K562 (cell line): ENCODE results near the gene COL5A1. TPM values are rescaled to one million over a fixed set of nuclear protein-coding genes. Genes with fewer than 3 reads are reported as not detected.

ENCODE experiments used
- ATAC-seq: fragments of 200-7000 bp; cut with Tn5 transposase; 3 replicates; pipeline ENCODE4 v1.9.1; 2020; ENCODE audit warnings: moderate library complexity
- BruUV-seq: library from RNA; stranded (reverse); fragments of 400-500 nt; replicated peaks from 2 replicates; lab custom pipeline; 2021; lab: Mats Ljungman, UMichigan
- CTCF ChIA-PET: fragments of 300-600 bp; formaldehyde crosslinking; extraction: SDS; loops from one replicate; lab custom pipeline; 2021; ENCODE audit warnings: low intra/inter-chr PET ratio; lab: Yijun Ruan, JAX
- POLR2A ChIA-PET: fragments of 300-600, 350-650 bp; sonication (Branson Sonifier 250); formaldehyde crosslinking; extraction: SDS; loops from one replicate; lab custom pipeline; 2021; ENCODE audit warnings: antibody characterized with exemption, inconsistent platforms; lab: Yijun Ruan, JAX
- DNase-seq, 4 experiments: peaks; one replicate each; pipeline versions ENCODE4 v3.0.0 to v3.0.0-alpha.2; 2011 to 2018; ENCODE audit warnings: low spot score in 3 of 4, mixed read lengths in 3 of 4; ENCODE audit errors: extremely low read depth in 1 of 4
- FAIRE-seq: peaks from 2 replicates; lab custom pipeline; 2011; peaks lifted over from hg19 to GRCh38; lab: Jason Lieb, UNC
- H2AFZ ChIP-seq: 2 replicates; pipeline ENCODE4 v1.6.0; 2011; ENCODE audit warnings: low read depth, low read length, control low read depth, inconsistent platforms
- H3K27ac ChIP-seq: fragments of 200-600 bp; 3 replicates; pipeline ENCODE4 v1.8.0; 2011; ENCODE audit warnings: low read depth, mild to moderate bottlenecking, control low read depth, inconsistent platforms, low read length, moderate library complexity, mixed read lengths; ENCODE audit errors: extremely low read depth
- H3K27me3 ChIP-seq, 2 experiments: fragments of 300-600 bp in 1 of 2; 2 replicates in 1 of 2; 3 replicates in 1 of 2; pipeline versions ENCODE4 v1.6.0 to v1.8.0; 2011; ENCODE audit warnings: inconsistent platforms in 2 of 2, low read length in 2 of 2, mild to moderate bottlenecking in 1 of 2, mixed read lengths in 1 of 2, moderate library complexity in 1 of 2; ENCODE audit not compliant: control insufficient read depth in 2 of 2, insufficient read depth in 2 of 2
- H3K36me3 ChIP-seq: fragments of 300-600 bp; 3 replicates; pipeline ENCODE4 v1.8.0; 2011; ENCODE audit warnings: mild to moderate bottlenecking, low read length, inconsistent platforms; ENCODE audit not compliant: control insufficient read depth, insufficient read depth
- H3K4me1 ChIP-seq, 2 experiments: fragments of 200-600 bp in 1 of 2; replicated peaks in 1 of 2; 2 replicates in 1 of 2; 3 replicates in 1 of 2; pipeline versions ENCODE4 v1.5.1 to v1.8.0; 2011; ENCODE audit warnings: inconsistent platforms in 2 of 2, low read length in 2 of 2, mild to moderate bottlenecking in 1 of 2, mixed read lengths in 1 of 2, moderate library complexity in 1 of 2; ENCODE audit not compliant: control insufficient read depth in 2 of 2, insufficient read depth in 2 of 2
- H3K4me2 ChIP-seq: 2 replicates; pipeline ENCODE4 v1.6.1; 2011; ENCODE audit warnings: low read length, control low read depth, inconsistent platforms, mixed read lengths; ENCODE audit not compliant: insufficient read depth
- H3K4me3 ChIP-seq: fragments of 200-600 bp; sonication (generic), shearing (Covaris generic); 2 replicates; pipeline ENCODE4 v1.5.1; 2016; ENCODE audit warnings: control low read depth, inconsistent platforms
- H3K79me2 ChIP-seq: fragments of 200-600 bp; 3 replicates; pipeline ENCODE4 v1.8.0; 2011; ENCODE audit warnings: low read length, inconsistent platforms; ENCODE audit not compliant: control insufficient read depth, insufficient read depth
- H3K9ac ChIP-seq, 2 experiments: 2 replicates each; pipeline versions ENCODE4 v1.6.0 to v1.6.1; 2011; ENCODE audit warnings: low read depth in 2 of 2, low read length in 2 of 2, control low read depth in 1 of 2, inconsistent platforms in 1 of 2, mild to moderate bottlenecking in 1 of 2, mixed read lengths in 1 of 2; ENCODE audit not compliant: insufficient read depth in 1 of 2
- H3K9me1 ChIP-seq: one replicate; pipeline ENCODE4 v1.6.0; 2011; ENCODE audit warnings: inconsistent platforms, mild to moderate bottlenecking, low read length, moderate library complexity; ENCODE audit not compliant: control insufficient read depth, insufficient read depth
- H3K9me3 ChIP-seq: replicated peaks from 2 replicates; pipeline ENCODE4 v1.5.1; 2011; ENCODE audit warnings: low read depth, low read length, inconsistent platforms; ENCODE audit not compliant: control insufficient read depth, insufficient read depth
- H4K20me1 ChIP-seq: replicated peaks from 2 replicates; pipeline ENCODE4 v1.6.1; 2011; ENCODE audit warnings: low read length, inconsistent platforms, mixed read lengths; ENCODE audit not compliant: control insufficient read depth, insufficient read depth
- CSDE1 ChIP-seq, 2 experiments: fragments of 450-650 bp; IDR thresholded peaks; 2 replicates each; pipeline ENCODE4 v1.6.1; 2016; ENCODE audit warnings: mild to moderate bottlenecking in 1 of 2
- RBM22 ChIP-seq: fragments of 200-400 bp; formaldehyde crosslinking; IDR thresholded peaks from 2 replicates; pipeline ENCODE4 v1.6.1; 2018; ENCODE audit warnings: low read length, low read depth; ENCODE audit not compliant: poor library complexity, severe bottlenecking
- SIX5 ChIP-seq, 2 experiments: IDR thresholded peaks; 2 replicates each; pipeline ENCODE4 v1.6.1; 2011; ENCODE audit warnings: low read length in 2 of 2, borderline replicate concordance in 1 of 2, low read depth in 1 of 2, mild to moderate bottlenecking in 1 of 2, moderate library complexity in 1 of 2; ENCODE audit not compliant: insufficient read depth in 1 of 2
- TEAD1 ChIP-seq, 2 experiments: fragments of 450-650 bp in 1 of 2; sonication (generic) in 1 of 2; formaldehyde crosslinking; IDR thresholded peaks; 2 replicates each; pipeline versions ENCODE4 v1.4.0 to v1.8.0; 2020 to 2022; ENCODE audit warnings: mild to moderate bottlenecking in 2 of 2, missing genetic modification reagents in 1 of 2
- XRCC4 ChIP-seq: IDR thresholded peaks from one replicate; pipeline ENCODE4 v1.6.1; 2011; ENCODE audit not compliant: insufficient read depth, insufficient read length; ENCODE audit errors: extremely low read depth
- ZNF212 ChIP-seq: fragments of 450-650 bp; formaldehyde crosslinking; IDR thresholded peaks from 2 replicates; pipeline ENCODE4 v1.4.0; 2020; ENCODE audit warnings: mild to moderate bottlenecking
- ZNF24 ChIP-seq: fragments of 450-650 bp; IDR thresholded peaks from 2 replicates; pipeline ENCODE4 v1.6.1; 2016
- ZNF76 ChIP-seq: fragments of 250-450 bp; sonication (Bioruptor Pico); IDR thresholded peaks from 2 replicates; pipeline ENCODE4 v1.4.0; 2020; ENCODE audit warnings: mild to moderate bottlenecking, moderate library complexity, borderline replicate concordance
- WGBS: fragments of 100-300 bp; shearing (Covaris generic); methylation state at CpG from one replicate; pipeline ENCODE4 v1.1.6; 2016; ENCODE audit warnings: low coverage, mixed read lengths; ENCODE audit not compliant: insufficient coverage; ENCODE audit errors: missing lambda C conversion rate; 5-methylcytosine and 5-hydroxymethylcytosine counted together
- in situ Hi-C: fragments of 300-500 bp; cut with MboI; formaldehyde crosslinking; loops from 4 replicates; pipeline ENCODE4 v1.15.0; 2018; ENCODE audit warnings: inconsistent platforms, mixed read lengths
- intact Hi-C: fragments of 100-400 bp; cut with micrococcal nuclease; formaldehyde crosslinking; loops from 2 replicates; pipeline ENCODE4 v1.14.2; 2022
- polyA plus RNA-seq, 8 experiments: library from polyadenylated mRNA; depleted of rRNA in 4 of 8; stranded (reverse) in 5 of 8; unstranded in 3 of 8; fragments of >200 nt; fragmentation: Nextera tagmentation in 2 of 8; fragmentation: Illumina TruSeq in 1 of 8; extraction: Ambion mirVana in 2 of 8; extraction: Trizol in 1 of 8; gene quantifications; 2 replicates each; pipeline versions ENCODE4 v1.2.1 to v1.2.3, GENCODE V29; 2011 to 2014; ENCODE audit warnings: inconsistent platforms in 1 of 8, missing spikeins in 1 of 8
- total RNA-seq, 7 experiments: library from RNA; depleted of rRNA in 6 of 7; stranded (reverse); fragments of >200 nt in 6 of 7; fragmentation: Illumina TruSeq in 2 of 7; extraction: Trizol in 2 of 7; gene quantifications; 2 replicates each; pipeline versions ENCODE4 v1.2.1 to v1.2.3, GENCODE V29; 2011 to 2021; ENCODE audit warnings: low replicate concordance in 1 of 7
- TF ChIP-seq, protein P1 (sequence below): fragments of 250-450 bp; sonication (Bioruptor Pico); IDR thresholded peaks from 2 replicates; pipeline ENCODE4 v1.8.0; 2022; ENCODE audit warnings: moderate library complexity, mild to moderate bottlenecking, inconsistent platforms
- TF ChIP-seq, protein P2 (sequence below), 2 experiments: IDR thresholded peaks in 1 of 2; conservative IDR thresholded peaks in 1 of 2; 2 replicates each; pipeline ENCODE4 v1.6.1; 2016; ENCODE audit warnings: low read depth in 2 of 2, mild to moderate bottlenecking in 1 of 2, missing compliant biosample characterization in 1 of 2, missing genetic modification characterization in 1 of 2, moderate library complexity in 1 of 2
- TF ChIP-seq, protein P3 (sequence below): sonication (generic); formaldehyde crosslinking; IDR thresholded peaks from 2 replicates; pipeline ENCODE4 v1.8.0; 2022; ENCODE audit warnings: missing genetic modification reagents, mild to moderate bottlenecking, borderline replicate concordance

The COL5A1 gene
- total and polyA plus RNA-seq, 9 of the 15 experiments (the other 6 are each of a cell fraction or from before 2014, with no cell fraction given): under 0.01 to 0.13 (median 0.04) TPM; not detected in 6

DNA sequence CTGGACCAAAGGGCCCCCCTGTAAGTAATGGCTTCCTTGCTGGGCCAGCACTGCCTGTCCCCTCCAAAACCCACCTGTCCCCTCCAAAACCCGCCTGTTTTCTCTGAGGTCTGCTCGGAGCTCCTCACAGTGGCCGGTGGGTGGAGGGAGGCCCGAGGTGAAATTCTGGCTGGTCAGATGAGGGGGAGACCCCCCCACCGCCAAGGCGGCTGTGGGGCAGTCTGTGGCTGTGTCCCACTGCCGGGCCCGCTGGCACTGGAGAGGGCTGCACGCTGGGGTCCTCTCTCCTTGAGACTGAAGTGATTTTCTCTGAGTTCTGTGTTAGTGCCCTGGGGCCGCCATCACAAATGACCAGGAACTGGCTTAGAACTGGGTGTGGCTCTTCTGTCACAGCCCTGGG is 155.3 kb downstream of the COL5A1 start:
- ChIA-PET CTCF (no interaction called here), POLR2A (no interaction called here)
- FAIRE-seq: no peak
- H3K79me2 ChIP-seq: no peaks in the 10 kb centered on the region
- no peaks in the 10 kb centered on the region for H3K36me3 ChIP-seq
- TF ChIP-seq, protein P1, sequence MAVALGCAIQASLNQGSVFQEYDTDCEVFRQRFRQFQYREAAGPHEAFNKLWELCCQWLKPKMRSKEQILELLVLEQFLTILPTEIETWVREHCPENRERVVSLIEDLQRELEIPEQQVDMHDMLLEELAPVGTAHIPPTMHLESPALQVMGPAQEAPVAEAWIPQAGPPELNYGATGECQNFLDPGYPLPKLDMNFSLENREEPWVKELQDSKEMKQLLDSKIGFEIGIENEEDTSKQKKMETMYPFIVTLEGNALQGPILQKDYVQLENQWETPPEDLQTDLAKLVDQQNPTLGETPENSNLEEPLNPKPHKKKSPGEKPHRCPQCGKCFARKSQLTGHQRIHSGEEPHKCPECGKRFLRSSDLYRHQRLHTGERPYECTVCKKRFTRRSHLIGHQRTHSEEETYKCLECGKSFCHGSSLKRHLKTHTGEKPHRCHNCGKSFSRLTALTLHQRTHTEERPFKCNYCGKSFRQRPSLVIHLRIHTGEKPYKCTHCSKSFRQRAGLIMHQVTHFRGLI (CRISPR knock-in tag): no peak
- TF ChIP-seq ZNF76 (CRISPR knock-in tag) (no peak), RBM22 (no peak), TEAD1 (CRISPR knock-in tag; IDR thresholded peaks at IDR 0.05) (no peak), SIX5 (IDR thresholded peaks at IDR 0.05; ENCODE audit: borderline replicate concordance in 1 of 2, insufficient read depth in 1 of 2, low read depth in 1 of 2, low read length in 2 of 2) (no peak), XRCC4 (no peak), ZNF24 (no peak), CSDE1 (IDR thresholded peaks at IDR 0.05) (no peak), ZNF212 (CRISPR knock-in tag) (no peak)
- TF ChIP-seq, protein P2, sequence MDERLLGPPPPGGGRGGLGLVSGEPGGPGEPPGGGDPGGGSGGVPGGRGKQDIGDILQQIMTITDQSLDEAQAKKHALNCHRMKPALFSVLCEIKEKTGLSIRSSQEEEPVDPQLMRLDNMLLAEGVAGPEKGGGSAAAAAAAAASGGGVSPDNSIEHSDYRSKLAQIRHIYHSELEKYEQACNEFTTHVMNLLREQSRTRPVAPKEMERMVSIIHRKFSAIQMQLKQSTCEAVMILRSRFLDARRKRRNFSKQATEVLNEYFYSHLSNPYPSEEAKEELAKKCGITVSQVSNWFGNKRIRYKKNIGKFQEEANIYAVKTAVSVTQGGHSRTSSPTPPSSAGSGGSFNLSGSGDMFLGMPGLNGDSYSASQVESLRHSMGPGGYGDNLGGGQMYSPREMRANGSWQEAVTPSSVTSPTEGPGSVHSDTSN (CRISPR knock-in tag; IDR thresholded peaks at IDR 0.05; ENCODE audit: low read depth): no peak
- TF ChIP-seq, protein P2 (tag; conservative IDR thresholded peaks at IDR 0.05; ENCODE audit: low read depth): no peak
- TF ChIP-seq, protein P3, sequence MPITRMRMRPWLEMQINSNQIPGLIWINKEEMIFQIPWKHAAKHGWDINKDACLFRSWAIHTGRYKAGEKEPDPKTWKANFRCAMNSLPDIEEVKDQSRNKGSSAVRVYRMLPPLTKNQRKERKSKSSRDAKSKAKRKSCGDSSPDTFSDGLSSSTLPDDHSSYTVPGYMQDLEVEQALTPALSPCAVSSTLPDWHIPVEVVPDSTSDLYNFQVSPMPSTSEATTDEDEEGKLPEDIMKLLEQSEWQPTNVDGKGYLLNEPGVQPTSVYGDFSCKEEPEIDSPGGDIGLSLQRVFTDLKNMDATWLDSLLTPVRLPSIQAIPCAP (CRISPR knock-in tag): no peak
- in situ Hi-C loops (no loop called here), intact Hi-C loops (no loop called here)
- no peaks in the 10 kb centered on the region; a peak in 1 of 5 replicates for H3K4me1 ChIP-seq
- DNase-seq: no peak
- H3K9me1 ChIP-seq: no peaks in the 10 kb centered on the region
- no TSS peak for BruUV-seq
- H3K4me2 ChIP-seq: no peak overlapping the region
- no peak overlapping the region for H3K27ac ChIP-seq
- H4K20me1 ChIP-seq: peaks cover 3% of the 10 kb centered on the region; the same call in 1 of the 2 replicates
- no peak overlapping the region for H3K9ac ChIP-seq
- ATAC-seq: no peak
- H3K27me3 ChIP-seq: peaks cover 18 to 75% of the 10 kb centered on the region in 2 experiments
- WGBS: 2% methylated on average over 7 of the region's 10 CpGs
- no peaks in the 10 kb centered on the region for H3K9me3 ChIP-seq
- no peak overlapping the region for H2AFZ ChIP-seq
- H3K4me3 ChIP-seq: no peak overlapping the region
